HG03196 (cell line): Measurements from ENCODE around the gene LRCH3.
"Not testable (repeated sequence)": the region's sequence is repeated elsewhere in the genome, so short reads cannot be mapped to it uniquely, and the experiment has no call there.

Source experiments
- ATAC-seq: cut with Tn5 transposase; IDR thresholded peaks from one replicate; pipeline ENCODE4 v1.9.1; 2021; ENCODE audit not compliant: unreplicated experiment

Gene LRCH3

GRCh38 chr3:197881970-197882338 lies 90.9 kb downstream of the LRCH3 start:
- ATAC-seq, result no peak

GRCh38 chr3:197882586-197882985 lies 91.5 kb downstream of the LRCH3 start:
- ATAC-seq, result no peak

GRCh38 chr3:197883541-197883940 lies 92.5 kb downstream of the LRCH3 start:
- no peak for ATAC-seq

GRCh38 chr3:197884330-197884729 lies 93.3 kb downstream of the LRCH3 start:
- ATAC-seq, result not testable (repeated sequence)

- not testable (repeated sequence) for ATAC-seq
These were observed 95.0 kb downstream of the LRCH3 start for GRCh38 chr3:197886052-197886451.

- not testable (repeated sequence) for ATAC-seq
These were observed 96.5 kb downstream of the LRCH3 start for GRCh38 chr3:197887430-197888053.

- ATAC-seq, result no peak
These were observed 97.5 kb downstream of the LRCH3 start for GRCh38 chr3:197888511-197888910.

- no peak for ATAC-seq
These were observed 98.3 kb downstream of the LRCH3 start for GRCh38 chr3:197889204-197889930.

GRCh38 chr3:197890693-197891092 lies 99.6 kb downstream of the LRCH3 start:
- no peak for ATAC-seq

- no peak for ATAC-seq
These were observed 101.1 kb downstream of the LRCH3 start for GRCh38 chr3:197892162-197892561.

- no peak for ATAC-seq
These were observed 105.4 kb downstream of the LRCH3 start for GRCh38 chr3:197896421-197896820.

- ATAC-seq, result no peak
These were observed 108.9 kb downstream of the LRCH3 start for GRCh38 chr3:197899833-197900478.

GRCh38 chr3:197901626-197902025 lies 110.6 kb downstream of the LRCH3 start:
- no peak for ATAC-seq

GRCh38 chr3:197906023-197906849 lies 115.2 kb downstream of the LRCH3 start:
- ATAC-seq, result peak; percentile 83

- no peak for ATAC-seq
These were observed 115.8 kb downstream of the LRCH3 start for GRCh38 chr3:197906850-197907187.

- ATAC-seq, result no peak
These were observed 116.1 kb downstream of the LRCH3 start for GRCh38 chr3:197907196-197907595.

GRCh38 chr3:197908550-197908949 lies 117.5 kb downstream of the LRCH3 start:
- ATAC-seq, result not testable (repeated sequence)

GRCh38 chr3:197908957-197909701 lies 118.1 kb downstream of the LRCH3 start:
- no peak for ATAC-seq

GRCh38 chr3:197912741-197913476 lies 121.9 kb downstream of the LRCH3 start:
- ATAC-seq, result no peak
